ENCODE results near the gene ERC1. TPM values are rescaled to one million over a fixed set of nuclear protein-coding genes. Genes with fewer than 3 reads are reported as not detected.

The ERC1 gene
- total and polyA plus RNA-seq, 7 donors, result 5.4 to 97.8 (median 34.6) TPM

DNA sequence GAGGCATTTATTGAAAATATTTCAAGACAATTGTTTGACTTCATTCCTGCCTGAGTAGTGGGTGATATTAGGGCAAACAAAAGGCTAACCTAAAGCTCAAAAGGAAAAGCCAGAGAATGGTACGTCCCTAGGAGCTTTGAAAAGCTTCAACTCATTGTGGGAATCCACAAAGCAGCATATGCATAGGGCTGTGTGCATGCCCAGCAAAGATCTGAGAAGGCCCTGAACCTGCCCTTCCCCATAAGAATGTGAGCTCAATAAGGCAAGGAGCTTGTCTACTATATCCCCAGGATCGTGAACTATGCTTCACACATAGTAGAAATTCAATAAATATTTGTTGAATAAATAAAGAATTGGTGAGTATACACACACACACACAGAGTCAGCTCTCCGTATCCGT, 22.5 kb upstream of the ERC1 start:
- Histone ChIP-seq H3K27me3 (no peaks in the 10 kb centered on the region), H3K4me1 (no peaks in the 10 kb centered on the region), H3K27ac (no peak overlapping the region), H3K4me3 (no peak overlapping the region), H3K9me3 (no peaks in the 10 kb centered on the region), H3K36me3 (no peaks in the 10 kb centered on the region)
- intact Hi-C loops (cut with DNase I), result no loop called here
- 82 to 85% methylated on average over 4 of the region's 4 CpGs for WGBS, 2 donors
- DNase-seq, result no peak
- TF ChIP-seq, protein P1, sequence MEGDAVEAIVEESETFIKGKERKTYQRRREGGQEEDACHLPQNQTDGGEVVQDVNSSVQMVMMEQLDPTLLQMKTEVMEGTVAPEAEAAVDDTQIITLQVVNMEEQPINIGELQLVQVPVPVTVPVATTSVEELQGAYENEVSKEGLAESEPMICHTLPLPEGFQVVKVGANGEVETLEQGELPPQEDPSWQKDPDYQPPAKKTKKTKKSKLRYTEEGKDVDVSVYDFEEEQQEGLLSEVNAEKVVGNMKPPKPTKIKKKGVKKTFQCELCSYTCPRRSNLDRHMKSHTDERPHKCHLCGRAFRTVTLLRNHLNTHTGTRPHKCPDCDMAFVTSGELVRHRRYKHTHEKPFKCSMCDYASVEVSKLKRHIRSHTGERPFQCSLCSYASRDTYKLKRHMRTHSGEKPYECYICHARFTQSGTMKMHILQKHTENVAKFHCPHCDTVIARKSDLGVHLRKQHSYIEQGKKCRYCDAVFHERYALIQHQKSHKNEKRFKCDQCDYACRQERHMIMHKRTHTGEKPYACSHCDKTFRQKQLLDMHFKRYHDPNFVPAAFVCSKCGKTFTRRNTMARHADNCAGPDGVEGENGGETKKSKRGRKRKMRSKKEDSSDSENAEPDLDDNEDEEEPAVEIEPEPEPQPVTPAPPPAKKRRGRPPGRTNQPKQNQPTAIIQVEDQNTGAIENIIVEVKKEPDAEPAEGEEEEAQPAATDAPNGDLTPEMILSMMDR (IDR thresholded peaks at IDR 0.05), result no peak
- no peak for TF ChIP-seq POLR2AphosphoS5 (IDR thresholded peaks at IDR 0.05)
- TF ChIP-seq EP300 (IDR thresholded peaks at IDR 0.05), result no peak
- TF ChIP-seq POLR2A (IDR thresholded peaks at IDR 0.05), result no peak

DNA sequence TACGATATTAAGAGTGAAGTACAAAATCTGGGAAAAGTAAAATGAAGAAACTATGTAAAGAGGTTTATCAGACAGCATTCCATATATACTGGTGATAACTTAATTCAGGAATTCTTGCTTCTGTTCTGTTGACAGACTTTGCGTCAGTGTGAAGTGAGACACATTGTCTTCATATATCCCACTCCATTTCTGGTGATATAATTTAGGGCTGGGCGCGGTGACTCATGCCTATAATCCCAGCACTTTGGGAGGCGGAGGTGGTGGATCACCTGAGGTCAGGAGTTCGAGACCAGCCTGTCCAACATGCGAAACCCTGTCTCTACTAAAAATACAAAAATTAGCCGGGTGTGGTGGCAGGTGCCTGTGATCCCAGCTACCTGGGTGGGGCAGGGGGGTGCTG, 21.2 kb upstream of the ERC1 start:
- no peak for TF ChIP-seq POLR2AphosphoS5 (IDR thresholded peaks at IDR 0.05)
- TF ChIP-seq, protein P1 (IDR thresholded peaks at IDR 0.05), result no peak
- no peak for TF ChIP-seq POLR2A (IDR thresholded peaks at IDR 0.05)
- TF ChIP-seq EP300 (IDR thresholded peaks at IDR 0.05), result no peak
- Histone ChIP-seq H3K27ac (no peak overlapping the region), H3K9me3 (no peaks in the 10 kb centered on the region), H3K27me3 (no peaks in the 10 kb centered on the region), H3K4me3 (no peak overlapping the region), H3K4me1 (no peaks in the 10 kb centered on the region), H3K36me3 (no peaks in the 10 kb centered on the region)
- no peak for DNase-seq
- WGBS, 2 donors, result 71 to 88% methylated on average over 8 of the region's 8 CpGs
- intact Hi-C loops (cut with DNase I), result no loop called here

DNA sequence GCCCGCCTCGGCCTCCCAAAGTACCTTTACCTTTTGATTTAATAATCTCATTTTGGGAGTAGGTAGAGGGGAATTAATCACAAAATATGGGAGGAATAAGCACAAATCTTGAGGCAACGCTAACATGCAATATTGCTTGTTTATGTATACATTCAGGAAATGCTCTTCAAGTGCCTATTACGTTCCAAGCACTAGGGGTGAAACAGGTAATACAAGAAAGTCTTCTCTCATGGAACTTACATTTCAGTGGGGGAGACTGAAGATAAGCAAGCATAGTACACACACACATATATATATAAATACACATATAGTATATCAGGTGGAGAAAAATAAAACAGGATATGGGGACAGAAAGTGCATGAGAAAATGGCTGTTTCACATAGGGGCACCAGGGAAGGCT, 19.0 kb upstream of the ERC1 start:
- WGBS, 2 donors, result 88 to 93% methylated on average over 4 of the region's 4 CpGs
- no peak overlapping the region for H3K27ac ChIP-seq
- no peaks in the 10 kb centered on the region for H3K9me3 ChIP-seq
- H3K4me3 ChIP-seq, result no peak overlapping the region
- TF ChIP-seq POLR2A (IDR thresholded peaks at IDR 0.05) (no peak), EP300 (IDR thresholded peaks at IDR 0.05) (no peak), POLR2AphosphoS5 (IDR thresholded peaks at IDR 0.05) (no peak)
- TF ChIP-seq, protein P1 (IDR thresholded peaks at IDR 0.05), result no peak
- DNase-seq, result no peak
- no peaks in the 10 kb centered on the region for H3K4me1 ChIP-seq
- intact Hi-C loops (cut with DNase I), result no loop called here
- no peaks in the 10 kb centered on the region for H3K27me3 ChIP-seq
- H3K36me3 ChIP-seq, result peaks cover 0 to 11% (median 0%) of the 10 kb centered on the region in 4 donors

DNA sequence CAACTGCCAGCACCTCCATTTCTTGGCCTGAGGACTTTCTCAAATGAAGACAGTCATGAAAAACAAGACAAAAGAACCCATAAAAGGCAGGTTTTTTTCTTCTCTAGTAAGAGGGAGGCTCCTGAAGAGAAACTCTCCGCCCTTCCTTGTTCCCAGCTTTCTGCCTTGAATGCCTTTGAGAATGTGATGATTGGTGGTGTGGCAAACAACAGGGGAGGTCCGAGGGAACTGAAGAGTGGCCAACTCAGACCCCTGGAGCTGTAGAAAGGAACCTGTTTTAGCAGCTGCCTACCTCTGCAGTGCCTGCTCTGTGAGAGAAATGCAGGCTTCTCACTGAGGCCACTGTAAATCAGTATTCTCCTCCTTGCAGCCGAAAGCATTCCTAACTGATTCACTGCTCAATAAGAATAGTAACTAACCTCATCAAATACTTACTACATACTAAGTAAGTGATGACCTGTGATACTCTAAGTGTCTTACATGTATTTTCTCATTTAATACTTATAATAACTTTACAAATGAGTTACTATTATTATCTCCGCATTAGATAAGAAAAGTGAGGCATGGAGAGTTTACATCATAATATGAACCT, 16.7 kb upstream of the ERC1 start:
- Histone ChIP-seq H3K9me3 (no peaks in the 10 kb centered on the region), H3K36me3 (peaks cover 0 to 12% (median 0%) of the 10 kb centered on the region in 4 donors), H3K4me1 (no peaks in the 10 kb centered on the region), H3K27ac (no peak overlapping the region), H3K27me3 (no peaks in the 10 kb centered on the region), H3K4me3 (no peak overlapping the region)
- intact Hi-C loops (cut with DNase I), result no loop called here
- WGBS, 2 donors, result 93 to 94% methylated on average over 4 of the region's 4 CpGs
- TF ChIP-seq POLR2AphosphoS5 (IDR thresholded peaks at IDR 0.05) (no peak), EP300 (IDR thresholded peaks at IDR 0.05) (no peak), POLR2A (IDR thresholded peaks at IDR 0.05) (no peak)
- TF ChIP-seq, protein P1 (IDR thresholded peaks at IDR 0.05), result no peak
- no peak for DNase-seq

DNA sequence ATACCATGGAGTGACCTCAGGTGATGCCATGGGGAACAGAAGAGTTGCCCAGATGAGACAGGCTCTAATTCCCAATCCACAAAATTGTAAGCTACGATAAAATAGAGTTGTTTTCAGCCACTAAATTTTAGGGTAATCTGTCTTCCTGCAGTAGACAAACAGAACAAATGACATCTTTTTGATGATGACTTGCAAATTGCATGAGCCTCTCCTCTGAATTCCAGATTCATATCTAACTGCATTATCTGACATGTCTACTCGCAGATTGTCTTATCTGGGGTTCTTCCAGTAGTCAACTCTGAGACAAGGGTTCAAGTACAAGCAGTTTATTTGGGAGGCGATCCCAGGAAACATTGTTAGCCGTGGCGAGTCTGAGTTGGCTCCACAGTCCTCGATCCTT, 14.4 kb upstream of the ERC1 start:
- no peak for DNase-seq
- no peak overlapping the region for H3K27ac ChIP-seq
- no peaks in the 10 kb centered on the region for H3K4me1 ChIP-seq
- H3K9me3 ChIP-seq, result no peaks in the 10 kb centered on the region
- intact Hi-C loops (cut with DNase I), result no loop called here
- no peak overlapping the region for H3K4me3 ChIP-seq
- peaks cover 0 to 12% (median 0%) of the 10 kb centered on the region in 4 donors for H3K36me3 ChIP-seq
- H3K27me3 ChIP-seq, result no peaks in the 10 kb centered on the region
- WGBS, 2 donors, result 87 to 89% methylated on average over 6 of the region's 6 CpGs
- TF ChIP-seq, protein P1 (IDR thresholded peaks at IDR 0.05), result no peak
